ENCODE results near the gene PLXDC1.
"Not testable (repeated sequence)": the region's sequence is repeated elsewhere in the genome, so short reads cannot be mapped to it uniquely, and the experiment has no call there.

The PLXDC1 gene

DNA sequence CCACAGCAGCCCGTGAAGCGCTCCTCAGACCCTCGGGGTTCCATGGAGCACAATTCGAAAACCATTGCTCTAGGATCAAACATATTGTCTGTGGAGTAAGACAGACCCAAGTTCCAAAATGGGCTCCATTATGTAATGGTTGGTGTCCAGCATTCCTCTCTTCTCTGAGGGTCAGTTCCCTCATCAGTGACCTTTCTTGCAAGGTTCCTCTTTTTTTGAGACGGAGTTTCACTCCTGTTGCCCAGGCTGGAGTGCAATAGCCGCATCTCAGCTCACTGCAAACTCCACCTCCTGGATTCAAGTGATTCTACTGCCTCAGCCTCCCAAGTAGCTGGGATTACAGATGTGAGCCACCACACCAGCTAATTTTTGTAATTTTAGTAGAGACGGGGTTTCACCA lies 28.4 kb downstream of the PLXDC1 start:
- no peak for DNase-seq

DNA sequence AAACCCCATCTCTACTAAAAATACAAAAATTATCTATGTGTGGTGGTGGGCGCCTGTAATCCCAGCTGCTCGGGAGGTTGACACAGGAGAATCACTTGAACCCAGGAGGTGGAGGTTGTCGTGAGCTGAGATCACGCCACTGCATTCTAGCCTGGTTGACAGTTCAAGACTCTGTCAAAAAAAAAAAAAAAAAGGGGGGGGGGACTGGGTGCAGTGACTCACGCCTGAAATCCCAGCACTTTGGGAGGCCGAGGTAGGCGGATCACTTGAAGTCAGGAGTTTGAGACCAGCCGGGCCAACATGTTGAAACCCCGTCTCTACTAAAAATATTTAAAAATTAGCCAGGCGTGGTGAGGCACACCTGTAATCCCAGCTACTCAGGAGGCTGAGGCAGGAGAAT lies 29.5 kb downstream of the PLXDC1 start:
- DNase-seq = not testable (repeated sequence)

DNA sequence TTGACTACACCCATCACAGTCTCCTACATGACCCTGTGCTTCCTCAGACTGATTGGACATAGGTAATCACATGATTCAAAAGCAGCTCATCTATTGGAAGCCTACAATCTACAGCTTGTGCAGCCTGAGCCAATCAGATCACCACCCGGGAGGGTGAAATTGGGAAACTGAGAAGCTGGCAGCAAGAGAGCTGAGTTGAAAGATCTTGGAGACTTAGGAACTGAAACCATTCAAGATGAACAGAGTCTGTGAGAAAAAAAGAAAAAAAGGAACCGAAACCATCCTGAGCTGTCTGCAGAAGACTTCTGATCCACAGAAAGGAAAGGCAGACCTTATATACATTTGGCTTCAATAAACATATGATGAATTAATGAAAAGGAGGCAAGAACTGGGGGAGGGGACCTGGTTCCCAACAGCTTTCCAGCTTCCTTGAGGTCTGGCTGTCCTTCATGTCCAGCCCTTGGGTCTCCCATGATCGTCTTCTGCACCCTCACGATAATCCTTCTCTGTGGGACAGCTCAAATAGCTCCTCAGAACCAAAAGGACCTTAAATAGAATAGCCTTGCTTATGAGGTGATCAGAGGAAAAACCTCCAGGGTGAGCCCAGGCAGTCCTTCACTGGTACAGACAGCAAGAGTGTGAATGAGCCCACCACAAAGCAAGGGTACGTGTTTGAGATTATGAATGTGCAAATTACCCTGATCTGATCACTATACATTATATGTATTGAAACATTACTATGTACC lies 32.6 kb downstream of the PLXDC1 start:
- DNase-seq = no peak

DNA sequence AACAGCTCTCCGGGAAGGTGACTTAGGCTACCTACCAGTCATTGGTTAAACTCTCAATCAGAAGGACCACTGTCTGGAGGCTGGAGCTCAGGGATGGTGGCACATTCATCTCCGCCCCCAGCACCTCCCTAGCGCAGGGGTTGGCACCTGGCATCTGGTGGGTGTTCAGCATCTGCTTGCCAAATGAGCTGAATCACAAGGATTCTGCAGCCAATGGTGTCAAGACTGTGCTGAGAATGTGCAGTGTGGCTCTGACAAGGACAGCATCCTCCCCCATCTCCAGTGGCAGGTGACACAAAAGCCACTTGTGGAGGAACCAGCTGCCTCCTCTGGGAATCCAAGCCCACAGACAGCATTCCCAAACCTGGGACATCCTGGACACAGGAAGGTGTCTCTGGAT lies 35.2 kb downstream of the PLXDC1 start:
- DNase-seq = no peak

DNA sequence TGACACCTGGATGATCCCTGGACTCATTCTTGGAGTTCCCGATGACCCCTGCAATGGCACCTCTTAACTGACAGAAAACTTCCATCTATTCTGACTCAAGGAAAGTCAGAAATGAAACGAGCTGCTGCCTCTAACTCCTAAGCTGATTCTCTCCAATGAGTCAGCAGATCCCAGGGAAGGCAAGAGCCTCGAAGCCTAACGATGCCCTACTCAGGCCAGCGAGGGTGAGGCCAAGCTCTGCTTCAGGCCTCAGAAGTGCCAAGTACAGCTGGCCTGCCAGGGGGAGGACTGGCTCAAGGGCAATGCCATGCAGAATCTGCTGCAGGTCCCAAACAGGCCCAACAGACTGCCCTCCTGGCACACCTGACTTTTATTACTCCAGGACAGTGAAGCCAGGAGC lies 36.3 kb downstream of the PLXDC1 start:
- DNase-seq = no peak

DNA sequence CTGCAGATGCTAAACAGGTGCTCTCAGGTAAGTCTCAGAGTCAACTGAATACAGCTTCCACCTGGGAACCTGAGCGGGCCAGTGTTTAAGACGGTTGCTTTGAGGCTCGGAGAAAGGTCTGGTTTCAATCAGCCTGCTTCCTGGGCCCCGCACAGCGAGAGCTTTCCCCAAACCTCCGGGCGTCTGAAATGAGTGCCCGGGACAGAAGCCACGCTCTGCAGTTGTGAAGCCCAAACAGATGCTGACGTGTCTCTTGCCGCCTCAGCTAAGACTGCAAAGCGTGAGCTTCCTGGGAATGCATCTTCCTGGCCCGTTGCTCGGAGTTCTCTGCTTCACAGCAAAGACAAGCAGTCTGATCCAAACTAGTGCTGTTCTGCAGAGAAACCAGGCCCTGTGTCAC lies 36.7 kb downstream of the PLXDC1 start:
- DNase-seq = no peak

DNA sequence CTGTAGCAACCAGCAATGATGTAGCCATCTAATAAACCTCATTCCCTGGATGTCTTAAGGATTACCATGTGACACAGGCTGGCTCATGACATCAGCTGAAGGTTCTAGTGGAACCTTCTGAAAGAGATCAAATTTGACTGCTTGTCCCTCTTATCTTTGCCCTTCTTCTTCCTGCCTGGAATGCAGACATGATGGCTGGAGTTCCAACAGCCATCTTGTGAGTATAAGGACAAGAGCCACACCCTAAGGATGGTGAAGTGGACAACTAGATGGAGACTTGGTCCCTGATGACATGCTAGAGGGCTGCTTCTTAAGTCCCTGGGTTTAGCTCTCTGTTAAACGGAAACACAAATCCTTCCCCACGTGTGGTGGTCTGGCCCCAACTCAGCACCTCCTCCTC lies 37.6 kb downstream of the PLXDC1 start:
- DNase-seq = no peak

DNA sequence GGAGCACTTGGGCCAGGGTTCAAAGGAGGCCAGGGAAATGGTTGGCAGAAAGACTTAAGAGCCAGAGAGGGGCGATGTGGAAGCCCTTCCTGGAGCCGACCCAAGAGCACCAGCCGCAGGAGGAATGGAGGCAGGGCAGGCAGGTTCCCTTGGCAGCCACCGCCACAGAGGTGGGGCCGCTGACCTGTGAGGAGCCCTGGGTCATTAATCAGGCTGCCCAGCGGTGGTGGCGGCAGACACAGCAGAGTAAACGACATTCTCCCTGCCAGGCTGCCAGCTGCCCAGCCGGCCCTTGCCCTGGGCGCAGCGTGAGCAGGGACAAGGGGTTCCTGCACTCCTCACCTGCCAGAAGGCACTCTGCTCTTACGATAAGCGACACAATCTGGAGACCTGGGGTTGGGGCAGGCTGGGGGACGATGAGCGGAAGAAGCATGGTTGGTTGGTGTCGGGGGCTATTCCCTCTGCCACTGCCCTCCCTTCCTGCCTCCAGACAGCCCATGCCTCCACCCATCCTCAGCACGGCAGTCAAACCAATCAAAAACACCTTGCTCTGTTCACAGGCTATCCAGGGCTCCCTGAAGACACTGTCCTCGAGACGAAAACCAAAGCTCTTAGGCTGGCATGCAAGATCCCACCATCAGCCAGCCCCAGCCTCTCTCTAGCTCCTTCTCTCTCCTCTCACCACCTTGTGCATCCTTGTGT lies 40.9 kb downstream of the PLXDC1 start:
- peak in 2 of 3 experiments; percentile 66 to 86 for DNase-seq

DNA sequence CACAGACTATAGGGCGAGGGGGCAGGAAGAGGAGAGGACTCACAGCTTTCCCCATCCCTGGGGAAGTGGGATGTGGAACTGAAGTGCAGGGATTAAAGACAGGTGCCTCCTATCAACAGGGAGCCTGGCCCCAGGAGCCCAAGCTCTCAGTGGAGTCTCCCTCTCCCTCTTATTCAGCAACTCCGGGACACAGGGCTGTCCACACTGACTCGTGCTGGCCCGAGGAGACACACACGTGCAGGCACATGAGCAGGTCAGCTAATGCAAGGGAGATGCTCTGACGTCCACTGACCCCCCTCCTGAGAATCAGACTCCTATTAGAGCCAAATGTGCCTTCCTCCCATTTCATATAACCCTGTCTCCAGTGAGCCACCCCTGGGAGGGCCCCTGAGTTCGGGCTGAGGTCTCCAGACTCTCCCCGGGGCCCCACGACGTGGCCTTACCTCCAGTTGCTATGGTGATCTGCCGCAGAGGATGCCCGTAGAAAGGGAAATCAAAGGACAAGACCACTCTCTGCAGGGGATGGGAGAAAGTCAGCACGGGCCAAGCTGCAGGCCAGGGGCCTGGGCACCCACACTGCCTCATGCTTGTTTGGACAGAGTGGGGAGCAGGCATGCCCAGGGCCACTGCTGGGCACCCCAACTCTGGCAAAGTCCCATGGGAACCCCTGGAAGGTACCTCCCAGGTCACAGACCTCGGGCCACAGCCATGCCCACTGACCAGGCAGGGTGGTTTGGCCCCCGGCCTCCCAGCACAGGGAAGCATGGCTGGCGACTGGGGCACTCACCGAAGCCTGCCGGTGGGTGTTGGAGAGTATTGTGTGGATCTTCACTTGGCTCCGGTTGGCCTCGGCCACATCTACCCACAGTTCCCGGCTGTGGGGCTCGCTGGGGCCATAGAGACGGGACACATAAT lies 42.7 kb downstream of the PLXDC1 start:
- no peak for DNase-seq

DNA sequence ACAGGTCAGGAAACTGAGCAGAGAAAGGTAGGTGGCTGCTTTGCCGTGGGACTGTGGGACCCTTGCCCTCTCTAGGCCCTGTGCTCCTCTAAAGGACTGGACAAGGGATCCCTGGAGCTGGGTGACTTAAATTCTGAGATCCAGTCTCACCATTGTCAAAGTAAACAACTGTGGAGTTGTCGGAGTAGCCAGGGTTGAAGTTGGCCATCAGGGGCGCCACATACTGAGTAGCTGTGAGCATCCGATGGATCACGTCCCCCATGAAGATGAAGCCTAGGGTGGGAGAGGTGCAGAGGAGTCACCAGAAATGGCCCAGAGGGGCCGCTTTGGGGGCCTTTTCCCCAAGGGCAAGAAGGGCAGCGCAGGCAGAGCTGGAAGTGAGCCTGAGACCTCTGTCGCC lies 43.5 kb downstream of the PLXDC1 start:
- DNase-seq = no peak

DNA sequence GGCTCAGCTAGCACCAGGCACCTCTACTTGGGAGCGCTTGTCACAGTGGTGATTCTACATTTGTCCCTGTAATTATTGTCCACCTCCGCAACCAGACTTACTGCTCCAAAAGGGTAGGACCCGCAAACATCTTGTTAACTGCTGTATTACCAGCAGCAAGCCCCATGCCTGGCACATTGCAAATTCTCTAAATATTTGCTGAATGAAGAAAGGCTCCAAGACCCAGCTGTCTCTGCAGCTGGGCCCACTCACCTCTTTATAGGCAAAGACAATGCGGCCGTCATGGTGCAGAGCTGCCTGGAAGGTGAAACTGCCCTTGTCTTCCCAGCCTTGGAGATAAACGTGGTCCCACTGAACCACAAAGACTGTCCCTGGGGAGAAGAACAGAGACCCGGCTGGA lies 44.3 kb downstream of the PLXDC1 start:
- DNase-seq = no peak

DNA sequence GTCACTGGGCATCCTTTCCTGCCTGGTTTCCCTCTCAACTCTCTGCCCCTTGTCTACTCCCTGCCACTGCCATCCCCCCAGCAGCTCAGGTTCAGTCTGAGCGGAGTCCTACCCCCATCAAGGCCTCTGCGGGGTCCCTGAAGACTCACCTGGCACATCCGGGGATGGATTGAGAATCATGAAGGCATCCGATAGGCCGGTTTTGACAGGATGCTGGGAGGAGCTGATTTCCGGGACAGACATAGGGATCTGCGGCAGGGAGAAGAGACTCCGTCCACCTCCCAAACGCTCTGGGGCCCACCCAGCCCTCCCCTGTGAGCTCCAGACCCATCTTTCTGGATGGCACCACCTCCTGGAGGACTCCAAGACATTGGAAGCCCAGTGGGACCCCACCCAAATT lies 45.7 kb downstream of the PLXDC1 start:
- no peak for DNase-seq

DNA sequence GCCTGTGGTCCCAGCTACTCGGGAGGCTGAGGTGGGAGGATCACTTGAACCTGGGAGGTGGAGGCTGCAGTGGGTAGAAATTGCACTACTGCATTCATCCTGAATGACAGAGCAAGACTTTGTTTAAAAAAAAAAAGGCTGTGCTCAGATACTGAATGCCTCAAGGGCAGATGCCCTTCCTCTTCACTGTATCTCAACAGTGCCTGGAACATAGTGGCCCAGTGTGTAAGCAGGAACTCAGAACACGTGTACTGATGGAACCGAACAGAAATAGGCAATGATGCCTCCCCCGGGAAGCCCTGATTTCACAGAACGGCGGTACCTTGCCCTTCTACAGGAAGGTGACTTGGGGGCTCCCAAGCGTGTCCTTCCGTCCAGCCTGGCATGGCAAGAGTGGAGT lies 46.8 kb downstream of the PLXDC1 start:
- no peak for DNase-seq

DNA sequence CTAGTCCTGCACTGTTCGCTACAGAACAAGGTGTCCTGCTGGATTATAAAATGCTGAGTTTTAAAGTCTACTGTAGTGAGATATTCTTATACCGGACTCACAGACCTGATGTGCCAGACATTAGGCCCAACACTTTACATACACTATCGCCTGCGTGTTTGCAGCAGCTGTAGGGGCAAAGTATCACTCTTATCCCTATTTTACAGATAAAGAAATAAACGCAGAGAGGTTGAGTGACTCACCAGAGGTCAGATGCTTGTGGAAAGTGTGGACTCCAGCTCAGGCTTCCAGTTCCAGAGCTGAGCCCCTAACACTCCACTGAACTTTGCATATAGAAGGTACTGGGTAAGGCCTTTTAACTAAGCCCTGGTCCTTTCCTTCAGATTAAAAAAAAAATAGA lies 47.4 kb downstream of the PLXDC1 start:
- DNase-seq = no peak

DNA sequence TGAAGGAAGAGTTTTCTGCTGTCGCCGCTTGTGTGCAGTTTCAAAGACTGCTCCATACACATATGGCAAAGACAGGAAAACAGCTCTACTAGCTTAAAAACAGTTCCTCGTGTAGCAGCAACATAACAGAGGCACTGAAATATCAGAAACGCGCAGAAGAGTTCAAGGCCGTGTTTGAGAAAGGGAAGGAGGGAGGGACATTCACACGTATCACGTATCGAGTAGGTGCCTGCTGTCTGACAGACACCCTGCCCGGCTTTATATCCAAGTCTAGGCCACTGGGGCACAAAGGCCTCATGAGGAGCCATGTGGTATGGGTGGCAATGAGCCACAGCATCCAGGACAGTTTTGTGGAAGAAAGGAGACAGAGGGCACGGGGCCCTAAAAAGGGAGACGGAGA lies 50.3 kb downstream of the PLXDC1 start:
- DNase-seq = no peak

DNA sequence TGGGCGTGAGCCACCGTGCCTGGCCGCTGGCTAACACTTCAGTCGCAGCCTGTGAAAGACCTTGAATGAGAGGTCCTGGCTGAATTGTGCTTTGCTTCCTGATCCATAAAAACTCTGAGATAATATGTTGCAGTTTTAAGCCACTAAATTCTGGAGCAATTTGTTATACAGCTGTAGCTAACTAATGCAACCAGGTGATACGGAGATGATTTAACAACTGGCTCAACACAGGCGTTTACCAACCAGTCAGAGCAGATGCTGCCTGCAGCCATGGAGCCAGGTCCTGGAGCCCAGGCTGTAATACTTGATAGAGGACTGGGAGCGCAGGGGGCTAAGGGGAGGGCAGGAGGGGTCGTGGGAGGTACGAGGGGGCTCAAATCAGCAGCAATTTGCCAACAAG lies 50.9 kb downstream of the PLXDC1 start:
- DNase-seq = no peak

DNA sequence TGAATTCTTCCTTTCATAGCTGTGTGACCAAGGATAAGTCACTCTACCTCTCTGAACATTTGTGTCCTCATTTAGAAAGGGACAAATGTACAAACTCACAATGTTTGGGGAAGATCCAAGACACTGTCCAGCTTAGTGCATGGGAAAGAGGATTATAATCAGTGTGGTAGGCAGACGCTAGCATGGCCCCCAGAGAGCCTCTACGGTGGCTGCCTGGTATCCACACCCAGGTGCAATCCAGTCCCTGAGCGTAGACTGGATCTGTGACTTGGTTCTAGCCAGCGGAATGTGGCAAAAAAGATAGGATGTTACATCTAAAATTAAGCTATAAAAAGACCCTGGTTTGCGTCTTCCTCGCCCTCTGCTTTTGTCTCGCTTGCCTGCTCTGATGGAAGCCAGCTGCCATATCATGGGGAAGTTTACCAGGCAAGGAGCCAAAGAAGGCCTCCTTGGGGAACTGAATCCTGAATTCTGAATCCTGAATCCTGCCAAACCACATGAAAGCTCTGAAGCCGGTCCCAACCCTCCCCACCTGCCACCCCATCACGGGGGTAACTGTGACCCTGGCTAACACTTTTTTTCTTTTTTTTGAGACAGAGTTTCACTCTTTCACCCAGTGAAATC lies 51.7 kb downstream of the PLXDC1 start:
- DNase-seq = no peak

DNA sequence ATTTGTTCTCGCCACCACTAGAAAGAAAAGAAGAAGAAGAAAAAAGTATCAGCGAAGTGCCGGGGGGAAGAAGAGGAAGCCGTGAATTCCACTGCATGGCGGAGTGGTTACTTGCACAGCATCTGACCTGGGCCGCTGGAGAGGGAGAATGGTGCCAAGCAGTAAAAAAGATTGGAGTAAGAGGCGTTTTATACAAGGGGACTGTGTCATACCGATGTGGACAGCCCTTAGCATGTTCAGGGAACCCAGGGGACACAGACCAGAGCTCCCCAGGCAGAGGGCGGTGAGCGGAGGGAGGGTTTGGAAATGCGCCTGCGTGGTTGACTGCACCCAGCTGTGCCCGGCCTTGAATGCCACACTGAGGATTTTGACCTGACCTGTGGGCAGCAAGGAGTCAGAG lies 52.8 kb downstream of the PLXDC1 start:
- no peak for DNase-seq

DNA sequence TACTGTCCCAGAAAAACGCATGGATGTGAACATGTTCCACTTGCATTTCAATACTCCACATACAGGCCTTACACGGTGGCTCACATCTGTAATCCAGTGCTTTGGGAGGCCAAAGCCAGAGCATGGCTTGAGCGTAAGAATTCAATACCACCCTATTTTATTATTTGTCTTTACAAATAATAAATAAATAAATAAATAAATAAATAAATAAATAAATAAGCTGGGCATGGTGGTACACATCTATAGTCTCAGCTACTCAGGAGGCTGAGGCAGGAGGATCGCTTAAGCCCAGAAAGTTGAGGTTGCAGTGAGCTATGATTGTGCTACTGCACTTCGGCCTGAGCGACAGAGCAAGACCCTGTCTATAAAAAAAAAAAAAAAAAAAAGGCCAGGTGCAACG lies 53.9 kb downstream of the PLXDC1 start:
- no peak for DNase-seq

DNA sequence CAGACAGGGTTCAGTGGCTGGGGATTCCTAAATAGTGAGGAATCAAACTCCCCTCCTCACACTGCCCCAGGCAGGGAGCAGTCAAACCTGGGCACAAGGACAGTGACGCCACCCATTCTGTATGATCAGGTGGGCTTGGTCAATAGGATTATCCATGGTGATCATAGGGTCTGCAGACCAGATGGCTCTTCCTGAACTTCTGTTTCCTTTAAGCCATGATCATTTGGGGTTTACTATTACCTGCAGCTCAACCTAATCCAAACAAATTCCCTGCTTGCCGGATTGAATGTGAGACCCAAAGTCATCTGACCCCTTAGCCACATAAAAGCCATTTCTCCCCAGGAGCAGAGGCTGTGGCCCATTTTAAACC lies 54.3 kb downstream of the PLXDC1 start:
- DNase-seq = no peak

DNA sequence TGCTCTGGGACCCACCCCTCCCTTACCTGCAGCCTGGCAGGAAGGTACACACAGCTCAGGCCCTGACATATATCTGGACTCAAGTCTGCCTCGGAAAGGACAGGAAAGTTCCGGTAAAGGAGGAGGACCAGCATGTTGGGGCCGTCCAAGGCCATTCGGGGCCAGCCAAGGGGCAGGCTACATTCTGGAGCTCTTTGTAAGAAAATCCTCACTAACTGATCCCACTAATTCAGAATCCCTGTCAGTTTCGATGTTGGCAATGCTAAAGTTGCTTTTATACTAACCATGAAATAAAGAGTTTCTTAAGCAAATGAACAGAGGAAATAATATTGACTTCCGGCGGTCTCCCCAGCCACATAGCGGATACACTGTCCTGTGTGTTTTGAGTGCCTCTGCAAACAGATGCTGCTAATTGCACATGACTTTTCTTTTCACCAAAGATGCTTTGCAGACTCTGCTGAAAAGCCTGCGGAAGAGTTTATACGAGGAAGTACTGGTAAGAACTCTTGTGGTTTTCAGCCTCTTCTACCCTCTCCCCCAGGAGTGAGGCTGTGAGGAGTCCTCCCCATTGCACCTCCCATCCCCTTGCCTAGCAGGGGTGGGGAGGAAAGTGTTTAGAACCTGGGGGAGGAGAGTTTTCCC lies 54.8 kb downstream of the PLXDC1 start:
- DNase-seq = peak in 1 of 3 experiments; percentile 7

DNA sequence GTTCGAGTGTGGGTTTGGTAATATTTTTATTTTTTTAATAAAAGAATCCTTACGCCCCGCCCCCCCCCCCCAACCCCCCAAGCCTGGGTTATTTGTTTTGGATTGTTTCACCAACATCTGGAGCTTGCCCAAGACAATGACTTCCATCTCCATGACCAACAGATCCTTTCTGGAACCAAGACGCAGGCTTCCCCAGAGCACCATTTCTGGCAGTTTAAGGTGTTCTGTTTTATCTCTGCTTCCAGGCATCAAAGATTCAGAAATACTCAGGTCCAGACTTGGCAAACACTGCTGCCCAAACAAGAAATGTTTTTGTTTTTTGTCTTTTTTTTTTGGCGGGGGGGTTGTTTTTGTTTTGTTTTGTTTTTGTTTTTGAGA lies 56.1 kb downstream of the PLXDC1 start:
- no peak for DNase-seq
